Epithelial cell of proximal tubule (primary cell): ENCODE data around the gene DMBX1. TPM values are rescaled to one million over a fixed set of nuclear protein-coding genes. Genes with fewer than 3 reads are reported as not detected.

Experiments used
- DNase-seq: peaks from one replicate; pipeline ENCODE4 v3.0.0-alpha.2; 2011; ENCODE audit warnings: low read depth
- H3K4me3 ChIP-seq: 2 replicates; pipeline ENCODE4 v1.5.1; 2011; ENCODE audit warnings: low read depth, mild to moderate bottlenecking, low read length
- total RNA-seq: library from RNA; depleted of rRNA; stranded (reverse); fragments of >200 nt; gene quantifications from 2 replicates; pipeline ENCODE4 v1.2.3, GENCODE V29; 2015
- TF ChIP-seq, protein P1 (sequence below): conservative IDR thresholded peaks from 2 replicates; pipeline ENCODE4 v1.5.1; 2012; ENCODE audit warnings: low read depth, mild to moderate bottlenecking, low read length

Gene DMBX1
- total RNA-seq, 1 donor from 2014 or later = not detected

DNA sequence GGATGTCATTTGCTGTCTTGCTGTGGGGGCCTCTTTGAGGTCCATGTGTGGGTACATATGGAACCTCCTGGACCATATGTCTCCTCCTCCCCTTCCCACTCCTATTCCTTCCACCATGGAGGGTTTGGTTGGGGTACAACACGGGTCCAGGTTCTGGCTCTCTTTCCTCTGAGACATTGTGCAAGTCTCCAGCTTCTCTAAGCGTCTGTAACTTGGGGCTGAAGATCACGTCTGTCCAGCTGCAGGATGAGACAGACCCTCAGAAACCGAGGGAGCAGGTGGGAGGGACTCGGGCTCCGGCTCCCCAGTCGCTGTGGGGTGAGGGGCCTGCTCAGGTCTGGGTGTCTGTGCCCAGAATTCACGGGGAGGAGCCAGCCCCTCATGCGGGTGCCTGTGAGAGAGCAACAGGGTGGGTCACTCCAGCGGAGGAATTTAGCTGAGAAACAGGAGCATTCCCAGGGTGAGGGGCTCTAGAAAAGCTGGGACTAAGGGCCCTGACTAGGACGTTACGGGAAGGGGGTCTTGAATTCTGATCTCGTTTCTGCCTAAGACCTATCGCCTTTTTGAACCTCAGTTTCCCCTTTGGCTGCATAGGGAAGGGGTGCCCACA, 42.0 kb upstream of the DMBX1 start:
- no peak overlapping the region for H3K4me3 ChIP-seq
- no peak for DNase-seq
- TF ChIP-seq, protein P1, sequence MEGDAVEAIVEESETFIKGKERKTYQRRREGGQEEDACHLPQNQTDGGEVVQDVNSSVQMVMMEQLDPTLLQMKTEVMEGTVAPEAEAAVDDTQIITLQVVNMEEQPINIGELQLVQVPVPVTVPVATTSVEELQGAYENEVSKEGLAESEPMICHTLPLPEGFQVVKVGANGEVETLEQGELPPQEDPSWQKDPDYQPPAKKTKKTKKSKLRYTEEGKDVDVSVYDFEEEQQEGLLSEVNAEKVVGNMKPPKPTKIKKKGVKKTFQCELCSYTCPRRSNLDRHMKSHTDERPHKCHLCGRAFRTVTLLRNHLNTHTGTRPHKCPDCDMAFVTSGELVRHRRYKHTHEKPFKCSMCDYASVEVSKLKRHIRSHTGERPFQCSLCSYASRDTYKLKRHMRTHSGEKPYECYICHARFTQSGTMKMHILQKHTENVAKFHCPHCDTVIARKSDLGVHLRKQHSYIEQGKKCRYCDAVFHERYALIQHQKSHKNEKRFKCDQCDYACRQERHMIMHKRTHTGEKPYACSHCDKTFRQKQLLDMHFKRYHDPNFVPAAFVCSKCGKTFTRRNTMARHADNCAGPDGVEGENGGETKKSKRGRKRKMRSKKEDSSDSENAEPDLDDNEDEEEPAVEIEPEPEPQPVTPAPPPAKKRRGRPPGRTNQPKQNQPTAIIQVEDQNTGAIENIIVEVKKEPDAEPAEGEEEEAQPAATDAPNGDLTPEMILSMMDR = no peak

- H3K4me3 ChIP-seq = no peak overlapping the region
- no peak for DNase-seq
- TF ChIP-seq, protein P1 = no peak
Measured at GRCh38 chr1:46448109-46448911, 41.3 kb upstream of the DMBX1 start.

- DNase-seq = no peak
- no peak overlapping the region for H3K4me3 ChIP-seq
- TF ChIP-seq, protein P1 = no peak
Measured at GRCh38 chr1:46449223-46450159, 40.1 kb upstream of the DMBX1 start.

DNA sequence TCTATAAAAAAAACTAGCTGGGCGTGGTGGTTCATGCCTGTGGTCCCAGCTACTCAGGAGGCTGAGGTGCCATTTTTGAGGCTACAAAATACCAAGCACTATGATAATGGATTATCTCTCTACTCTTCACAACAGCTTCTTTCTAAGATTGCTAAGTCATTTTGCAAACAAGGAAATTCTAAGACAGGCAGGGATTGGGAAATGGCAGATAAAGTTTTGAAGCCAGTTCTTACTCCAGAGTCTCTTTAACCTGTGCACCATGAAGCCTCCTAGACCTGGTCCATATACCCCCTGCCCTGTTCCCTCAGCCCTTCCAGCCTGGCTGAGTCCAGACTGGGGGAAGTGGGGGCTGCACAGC, 39.5 kb upstream of the DMBX1 start:
- TF ChIP-seq, protein P1 = no peak
- no peak overlapping the region for H3K4me3 ChIP-seq

DNA sequence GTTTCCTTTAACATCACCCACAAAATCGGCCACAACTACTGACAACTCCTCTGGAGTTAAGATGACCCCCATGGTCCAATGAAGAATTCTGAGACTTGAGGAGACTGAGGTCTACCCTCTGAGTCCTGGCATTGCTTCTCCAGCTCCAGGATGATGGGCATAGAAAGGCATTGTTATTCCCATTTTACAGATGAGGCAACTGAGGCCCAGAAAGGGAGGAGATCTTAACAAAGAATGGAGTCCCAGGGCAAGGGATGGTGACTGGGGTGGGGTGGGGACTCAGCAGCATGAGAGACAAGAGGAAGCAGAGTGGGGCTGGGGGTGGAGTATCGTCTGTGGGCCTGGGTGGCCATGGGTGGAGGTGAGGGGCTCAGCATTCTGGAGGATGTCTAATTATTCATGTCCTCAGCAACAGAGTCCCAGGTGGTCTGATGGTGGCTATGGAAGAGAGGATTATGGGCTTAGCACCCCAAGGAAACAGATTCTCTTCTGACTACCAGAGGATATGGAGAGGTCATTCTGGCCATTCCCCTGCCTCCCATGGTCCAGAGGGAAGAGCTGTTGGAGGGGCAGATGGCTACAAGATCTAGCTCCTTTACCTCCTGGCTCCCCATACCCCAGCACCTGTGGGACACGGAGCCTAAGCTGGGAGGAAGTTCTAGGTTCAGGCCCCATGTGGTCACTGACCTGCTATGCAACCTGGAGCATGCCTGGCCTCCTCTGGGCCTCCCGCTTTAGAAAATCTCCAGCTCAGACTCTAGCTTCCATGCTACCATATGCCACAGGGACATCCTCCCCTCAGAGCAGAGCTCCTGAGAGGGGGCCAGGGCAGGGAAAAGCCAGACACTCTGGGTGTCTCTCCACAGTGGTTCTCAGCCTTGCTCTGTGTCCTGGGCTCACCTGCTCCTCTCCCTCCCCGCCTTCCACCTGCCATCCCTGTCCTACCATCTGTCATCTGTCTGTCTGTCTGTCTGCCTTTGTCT, 37.4 kb upstream of the DMBX1 start:
- TF ChIP-seq, protein P1 = no peak
- no peak overlapping the region for H3K4me3 ChIP-seq
- no peak for DNase-seq

More for the DNA sequence above, 39.5 kb upstream of the DMBX1 start:
- no peak for DNase-seq

GRCh38 chr1:46452931-46453325, 36.7 kb upstream of the DMBX1 start:
- no peak for DNase-seq
- TF ChIP-seq, protein P1 = no peak
- H3K4me3 ChIP-seq = no peak overlapping the region
